WTC11 (cell line): Measurements from ENCODE around the gene TGM4. TPM values are rescaled to one million over a fixed set of nuclear protein-coding genes. Genes with fewer than 3 reads are reported as not detected.

Experiments used
- ATAC-seq: fragments of 200-7000 bp; cut with Tn5 transposase; 2 replicates; pipeline ENCODE4 v1.10.0; 2021; ENCODE audit warnings: mild to moderate bottlenecking, moderate library complexity
- CTCF ChIA-PET: fragments of 300-600 bp; sonication (Branson Sonifier 250); formaldehyde crosslinking; loops from one replicate; lab custom pipeline; 2021; ENCODE audit warnings: antibody characterized with exemption; lab: Charles Lee
- POLR2A ChIA-PET: fragments of 350-600 bp; sonication (Branson Sonifier 250); formaldehyde crosslinking; loops from one replicate; lab custom pipeline; 2021; ENCODE audit warnings: antibody characterized with exemption; lab: Charles Lee
- DNase-seq: peaks from one replicate; pipeline ENCODE4 v3.0.0; 2021; ENCODE audit warnings: low spot score
- H3K27ac Mint-ChIP-seq: 2 replicates; pipeline ENCODE4 v1.8.0; 2021; ENCODE audit warnings: mixed read lengths
- H3K27me3 Mint-ChIP-seq: 2 replicates; pipeline ENCODE4 v1.8.0; 2021; ENCODE audit warnings: low read depth, mild to moderate bottlenecking, moderate library complexity, mixed read lengths
- H3K36me3 Mint-ChIP-seq: 2 replicates; pipeline ENCODE4 v1.8.0; 2021; ENCODE audit warnings: mixed read lengths
- H3K4me1 Mint-ChIP-seq: 2 replicates; pipeline ENCODE4 v1.8.0; 2022; ENCODE audit warnings: mixed read lengths
- H3K4me3 Mint-ChIP-seq: 2 replicates; pipeline ENCODE4 v1.8.0; 2021; ENCODE audit warnings: mild to moderate bottlenecking, moderate library complexity, mixed read lengths
- H3K9me3 Mint-ChIP-seq: 2 replicates; pipeline ENCODE4 v1.8.0; 2021; ENCODE audit warnings: mixed read lengths
- ATF6 ChIP-seq: sonication (generic); formaldehyde crosslinking; IDR thresholded peaks from 2 replicates; pipeline ENCODE4 v1.8.1; 2023; ENCODE audit warnings: mild to moderate bottlenecking, missing genetic modification reagents
- E2F1 ChIP-seq: sonication (generic); formaldehyde crosslinking; IDR thresholded peaks from 2 replicates; pipeline ENCODE4 v1.8.0; 2022; ENCODE audit warnings: mild to moderate bottlenecking, missing genetic modification reagents
- E2F4 ChIP-seq: sonication (generic); formaldehyde crosslinking; IDR thresholded peaks from 2 replicates; pipeline ENCODE4 v1.8.1; 2022; ENCODE audit warnings: low read depth, mild to moderate bottlenecking, moderate library complexity, missing genetic modification reagents, borderline replicate concordance
- ELF4 ChIP-seq: sonication (generic); formaldehyde crosslinking; IDR thresholded peaks from 2 replicates; pipeline ENCODE4 v1.8.1; 2022; ENCODE audit warnings: low read depth, mild to moderate bottlenecking, moderate library complexity, missing genetic modification reagents
- ETV6 ChIP-seq: sonication (generic); formaldehyde crosslinking; IDR thresholded peaks from 2 replicates; pipeline ENCODE4 v1.8.1; 2022; ENCODE audit warnings: mild to moderate bottlenecking, missing genetic modification reagents
- FOXP1 ChIP-seq: sonication (generic); formaldehyde crosslinking; IDR thresholded peaks from 2 replicates; pipeline ENCODE4 v1.8.0; 2022; ENCODE audit warnings: missing genetic modification reagents, mild to moderate bottlenecking, moderate library complexity, borderline replicate concordance
- GABPB1 ChIP-seq: sonication (generic); formaldehyde crosslinking; IDR thresholded peaks from 2 replicates; pipeline ENCODE4 v1.8.1; 2023; ENCODE audit warnings: mild to moderate bottlenecking, missing genetic modification reagents
- GTF2I ChIP-seq: fragments of 250-450 bp; sonication (Bioruptor Pico); conservative IDR thresholded peaks from 2 replicates; pipeline ENCODE4 v1.4.0; 2021; ENCODE audit warnings: mild to moderate bottlenecking
- HMGXB4 ChIP-seq: sonication (generic); formaldehyde crosslinking; IDR thresholded peaks from 2 replicates; pipeline ENCODE4 v1.8.1; 2023; ENCODE audit warnings: mild to moderate bottlenecking, moderate library complexity, missing genetic modification reagents
- JAZF1 ChIP-seq: fragments of 250-450 bp; sonication (Bioruptor Pico); IDR thresholded peaks from 2 replicates; pipeline ENCODE4 v1.9.0; 2021; ENCODE audit warnings: moderate library complexity, mild to moderate bottlenecking, inconsistent platforms
- MAX ChIP-seq: sonication (generic); formaldehyde crosslinking; IDR thresholded peaks from 2 replicates; pipeline ENCODE4 v1.8.0; 2022; ENCODE audit warnings: mild to moderate bottlenecking, missing genetic modification reagents
- MLX ChIP-seq: sonication (generic); formaldehyde crosslinking; IDR thresholded peaks from 2 replicates; pipeline ENCODE4 v1.8.1; 2023; ENCODE audit warnings: mild to moderate bottlenecking, missing genetic modification reagents, moderate library complexity
- OVOL2 ChIP-seq: fragments of 250-450 bp; sonication (Bioruptor Pico); IDR thresholded peaks from 2 replicates; pipeline ENCODE4 v1.9.0; 2021; ENCODE audit warnings: mild to moderate bottlenecking, borderline replicate concordance
- PRRX2 ChIP-seq: fragments of 250-450 bp; sonication (Bioruptor Pico); IDR thresholded peaks from 2 replicates; pipeline ENCODE4 v1.8.0; 2021; ENCODE audit warnings: mild to moderate bottlenecking
- ZNF138 ChIP-seq: sonication (generic); formaldehyde crosslinking; conservative IDR thresholded peaks from 2 replicates; pipeline ENCODE4 v1.8.1; 2022; ENCODE audit warnings: mild to moderate bottlenecking, moderate library complexity, missing genetic modification reagents
- ZSCAN18 ChIP-seq: fragments of 250-450 bp; sonication (Bioruptor Pico); IDR thresholded peaks from 2 replicates; pipeline ENCODE4 v2.1.2; 2022; ENCODE audit warnings: mild to moderate bottlenecking, moderate library complexity
- total RNA-seq: library from RNA; stranded (reverse); gene quantifications from 3 replicates; pipeline ENCODE4 v1.2.3, GENCODE V29; 2021

Gene TGM4
- total RNA-seq, 1 experiment from 2014 or later, result not detected

- H3K27me3 Mint-ChIP-seq, result no peaks in the 10 kb centered on the region
- H3K9me3 Mint-ChIP-seq, result no peaks in the 10 kb centered on the region
- peaks cover 10% of the 10 kb centered on the region for H3K4me1 Mint-ChIP-seq
- DNase-seq, result no peak
- POLR2A ChIA-PET, result no interaction called here
- peaks cover 41% of the 10 kb centered on the region for H3K36me3 Mint-ChIP-seq
- TF ChIP-seq GABPB1 (CRISPR knock-in tag) (no peak), GTF2I (no peak), ZSCAN18 (CRISPR knock-in tag) (no peak), E2F4 (no peak), FOXP1 (CRISPR knock-in tag) (no peak), ELF4 (no peak), E2F1 (no peak), MAX (CRISPR knock-in tag) (no peak), ZNF138 (CRISPR knock-in tag) (no peak), ETV6 (CRISPR knock-in tag) (no peak), OVOL2 (CRISPR knock-in tag) (no peak), PRRX2 (CRISPR knock-in tag) (no peak), HMGXB4 (CRISPR knock-in tag) (no peak)
- H3K27ac Mint-ChIP-seq, result no peak overlapping the region; the same call in 1 of the 2 replicates
- no peak for ATAC-seq
- no peak overlapping the region for H3K4me3 Mint-ChIP-seq
- CTCF ChIA-PET, result interaction anchor here (0.9 kb wide), 1 partner anchor 18 kb away, joined by 5 read pairs; no protein-coding TSS in a partner anchor
Observed at GRCh38 chr3:44932986-44933944, 58.9 kb downstream of the TGM4 start.

GRCh38 chr3:44939581-44940036 is 65.2 kb downstream of the TGM4 start:
- no peaks in the 10 kb centered on the region for H3K27me3 Mint-ChIP-seq
- no peak for TF ChIP-seq ATF6
- no peak for TF ChIP-seq JAZF1 (CRISPR knock-in tag)
- no peak for TF ChIP-seq MLX
- DNase-seq (no peak), ATAC-seq (no peak)
- ChIA-PET POLR2A (no interaction called here), CTCF (interaction anchor here (1.3 kb wide), 1 partner anchor 12 kb away, joined by 4 read pairs; no protein-coding TSS in a partner anchor)
- no peak overlapping the region for H3K27ac Mint-ChIP-seq
- peaks cover 41% of the 10 kb centered on the region for H3K36me3 Mint-ChIP-seq
- H3K4me1 Mint-ChIP-seq, result no peaks in the 10 kb centered on the region
- no peaks in the 10 kb centered on the region for H3K9me3 Mint-ChIP-seq
- no peak overlapping the region for H3K4me3 Mint-ChIP-seq
